ENCODE measurements around the gene PATE2.

PATE2 gene

DNA sequence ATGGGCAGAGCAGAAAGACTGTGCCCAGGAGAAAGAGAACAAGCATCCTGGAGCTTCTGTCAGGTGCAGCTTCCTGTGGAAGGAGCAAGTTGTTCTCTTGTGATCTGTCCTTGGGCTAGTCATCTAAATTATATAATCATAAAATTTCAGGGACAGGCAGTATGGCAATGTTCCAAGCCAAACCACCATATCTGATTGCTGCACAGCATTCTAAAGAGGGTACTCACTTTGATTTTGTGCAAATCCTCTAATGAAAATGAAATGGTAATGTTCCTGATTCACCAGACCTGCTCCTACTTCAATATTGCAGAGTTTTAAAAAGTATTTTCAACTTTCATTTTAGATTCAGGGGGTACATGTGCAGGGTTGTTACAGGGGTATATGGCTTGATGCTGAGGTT, at the start of gene PATE2:
Gene PATE2 (minus strand): TSS at position 101 of the 400 bp plus-strand sequence. CDS start 55 bp downstream, at position 46.
- DNase-seq, result no peak

DNA sequence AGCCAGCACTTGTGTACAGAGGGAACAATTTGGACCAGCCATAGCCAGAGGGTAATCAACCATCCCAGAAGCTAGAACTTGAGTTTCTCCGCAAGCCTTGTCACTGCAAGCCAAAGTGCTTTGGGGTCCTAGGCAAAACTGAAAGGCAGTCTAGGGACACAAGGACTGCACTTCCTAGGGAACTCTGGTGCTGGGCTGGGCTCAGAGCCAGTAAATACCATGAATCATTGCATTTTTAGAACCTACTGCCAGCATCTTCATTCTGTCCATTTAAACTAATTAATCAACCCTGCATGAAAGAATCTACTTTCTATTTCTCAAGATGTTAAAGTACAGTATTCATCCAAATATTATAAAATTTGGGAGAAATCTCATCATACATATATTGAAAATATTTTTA, 29.3 kb upstream of the PATE2 start:
- no peak for DNase-seq

DNA sequence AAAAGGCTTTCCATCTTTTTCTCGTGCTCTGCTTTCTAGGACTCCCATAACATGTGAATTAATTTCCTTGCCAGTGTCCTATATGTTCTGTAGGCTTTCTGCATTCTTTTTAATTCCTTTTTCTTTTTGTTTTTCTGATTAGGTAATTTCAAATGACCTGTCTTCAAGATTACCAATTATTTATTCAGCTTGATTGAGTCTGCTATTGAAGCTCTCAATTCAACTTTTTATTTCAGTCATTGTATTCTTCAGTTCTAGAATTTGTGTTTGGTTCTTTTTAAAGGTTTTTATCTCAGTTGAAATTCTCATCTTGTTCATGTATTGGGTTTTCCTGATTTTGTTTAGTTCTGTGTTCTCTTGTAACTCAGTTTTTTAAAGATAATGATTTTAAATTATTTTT, 23.8 kb upstream of the PATE2 start:
- no peak for DNase-seq

DNA sequence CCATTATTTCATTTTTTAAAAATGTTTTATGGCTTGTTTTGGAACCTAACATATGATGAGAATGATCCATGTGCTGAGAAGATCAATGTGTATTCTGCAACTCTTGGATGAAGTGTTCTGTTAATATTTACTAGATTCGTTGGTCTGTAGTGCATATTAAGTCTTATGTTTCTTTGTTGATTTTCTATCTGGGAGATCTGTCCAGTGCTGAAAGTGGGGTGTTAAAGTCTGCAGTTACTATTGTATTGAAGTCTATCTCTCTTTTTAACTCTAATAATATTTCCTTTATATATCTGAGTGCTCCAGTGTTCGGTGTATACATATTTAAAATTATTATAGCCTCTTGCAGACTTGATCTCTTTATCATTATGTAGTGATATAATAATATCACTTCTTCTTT, 21.2 kb upstream of the PATE2 start:
- no peak for DNase-seq

DNA sequence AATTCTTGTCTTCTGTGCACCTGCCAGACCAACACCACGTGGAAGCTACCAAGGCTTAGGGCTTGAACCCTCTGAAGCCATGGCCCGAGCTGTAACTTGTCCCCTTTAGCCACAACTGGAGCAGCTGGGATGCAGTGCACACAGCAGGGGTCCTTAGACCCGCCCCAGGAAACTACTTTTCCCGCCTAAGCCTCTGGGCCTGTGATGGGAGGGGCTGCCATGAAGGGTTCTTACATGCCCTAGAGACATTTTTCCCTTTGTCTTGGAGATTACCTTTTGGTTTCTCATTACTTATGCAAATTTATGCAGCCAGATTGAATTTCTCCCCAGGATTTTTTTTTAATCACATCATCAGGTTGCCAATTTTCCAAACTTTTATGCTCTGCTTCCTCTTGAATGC, 19.0 kb upstream of the PATE2 start:
- no peak for DNase-seq

DNA sequence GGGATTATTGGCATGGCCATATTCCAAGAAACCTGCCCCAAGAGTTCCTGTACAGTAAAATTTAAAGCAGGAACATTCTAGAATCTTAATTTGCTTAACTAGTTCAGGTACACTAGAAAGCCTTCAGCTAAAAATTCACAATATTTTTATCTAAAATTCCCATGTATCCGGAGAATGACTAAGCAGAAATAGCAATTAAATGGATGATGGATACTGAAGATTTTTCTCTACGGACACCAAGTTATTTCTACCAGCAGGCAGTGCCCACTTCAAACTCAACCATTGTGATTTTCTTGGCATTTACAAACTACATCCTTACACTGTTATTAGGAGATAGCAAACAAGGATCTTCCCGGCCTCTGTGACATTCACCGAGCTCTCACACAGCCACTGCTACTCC, 12.2 kb upstream of the PATE2 start:
- no peak for DNase-seq

DNA sequence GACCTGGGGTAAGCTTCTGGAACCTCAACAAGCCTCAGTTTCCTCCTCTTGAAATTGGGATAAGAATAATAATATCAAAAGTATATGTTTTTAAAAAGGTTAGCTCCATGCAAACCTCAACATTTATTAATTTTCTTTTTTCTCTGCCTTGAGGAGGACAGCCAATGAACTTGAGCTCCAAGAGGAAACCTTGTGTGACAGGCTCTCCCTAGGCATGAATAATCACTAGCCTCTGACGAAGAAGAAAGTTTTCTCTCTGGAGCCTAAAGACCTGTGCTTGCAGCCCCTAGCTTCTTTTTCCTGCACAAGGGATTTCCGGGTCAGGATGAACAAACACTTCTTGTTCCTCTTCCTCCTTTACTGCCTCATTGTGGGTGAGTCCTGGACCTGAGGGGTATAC, 9.2 kb upstream of the PATE2 start, which contains the start of gene PATE3:
Gene PATE3 (plus strand): TSS at position 301 of the 400 bp plus-strand sequence. CDS start 25 bp downstream, at position 326.
- DNase-seq, result no peak

DNA sequence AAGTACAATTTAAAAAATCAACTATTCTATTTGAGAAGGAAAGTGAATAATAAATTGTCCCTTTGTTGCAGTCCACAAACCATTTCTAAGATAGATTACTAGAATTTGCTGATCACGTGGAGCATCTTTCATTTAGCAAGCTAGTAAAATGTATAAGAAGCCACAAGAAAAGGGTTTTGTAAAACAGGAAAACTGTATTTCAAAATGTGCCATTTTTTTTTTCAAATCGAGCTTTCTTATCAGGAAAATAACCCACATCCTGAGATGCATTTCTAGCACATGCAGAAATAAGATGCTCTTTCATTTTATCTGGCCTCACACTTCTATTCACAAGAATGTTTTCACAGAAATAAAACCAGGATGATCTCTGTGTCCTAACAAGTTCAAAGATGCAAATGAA, 6.0 kb upstream of the PATE2 start:
- DNase-seq, result no peak

DNA sequence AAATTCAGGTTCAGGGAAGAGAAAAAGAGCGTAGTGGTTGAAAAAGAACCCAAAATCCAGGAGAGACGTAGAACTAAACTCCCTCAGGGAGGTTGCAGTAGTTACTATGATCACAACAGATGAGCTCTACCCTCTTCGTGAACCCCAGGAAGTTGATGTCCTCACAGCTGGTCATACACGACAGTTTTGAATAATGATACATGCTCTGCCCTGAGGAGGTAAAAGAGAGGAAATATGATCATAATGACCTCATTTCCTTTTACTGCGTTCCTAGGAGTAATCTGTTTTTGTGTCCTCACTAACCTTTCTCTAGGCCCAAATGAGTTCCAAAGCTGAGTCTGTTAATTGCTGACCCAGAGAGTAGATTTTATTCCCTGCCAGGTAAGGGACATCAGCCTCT, 1.3 kb downstream of the PATE2 start:
- no peak for DNase-seq

DNA sequence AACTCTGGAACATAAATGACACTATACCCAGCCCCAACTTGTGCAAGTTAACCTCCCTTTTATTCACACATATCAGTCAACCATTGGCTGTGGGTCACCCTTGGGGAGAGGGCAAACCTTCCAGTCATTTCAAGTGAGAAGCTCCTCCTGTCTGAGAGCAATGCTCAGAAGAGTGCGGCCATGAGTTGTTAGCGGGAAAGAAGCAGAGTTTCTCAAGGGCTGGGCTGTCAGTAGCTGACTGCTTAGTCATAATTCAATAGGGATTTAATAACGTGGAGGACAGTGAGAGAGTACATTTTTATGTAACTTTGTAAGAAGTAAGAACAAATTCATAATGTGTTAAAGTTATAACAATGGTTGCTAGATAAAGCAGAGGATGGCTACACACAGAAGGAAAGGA, 5.1 kb downstream of the PATE2 start:
- no peak for DNase-seq

DNA sequence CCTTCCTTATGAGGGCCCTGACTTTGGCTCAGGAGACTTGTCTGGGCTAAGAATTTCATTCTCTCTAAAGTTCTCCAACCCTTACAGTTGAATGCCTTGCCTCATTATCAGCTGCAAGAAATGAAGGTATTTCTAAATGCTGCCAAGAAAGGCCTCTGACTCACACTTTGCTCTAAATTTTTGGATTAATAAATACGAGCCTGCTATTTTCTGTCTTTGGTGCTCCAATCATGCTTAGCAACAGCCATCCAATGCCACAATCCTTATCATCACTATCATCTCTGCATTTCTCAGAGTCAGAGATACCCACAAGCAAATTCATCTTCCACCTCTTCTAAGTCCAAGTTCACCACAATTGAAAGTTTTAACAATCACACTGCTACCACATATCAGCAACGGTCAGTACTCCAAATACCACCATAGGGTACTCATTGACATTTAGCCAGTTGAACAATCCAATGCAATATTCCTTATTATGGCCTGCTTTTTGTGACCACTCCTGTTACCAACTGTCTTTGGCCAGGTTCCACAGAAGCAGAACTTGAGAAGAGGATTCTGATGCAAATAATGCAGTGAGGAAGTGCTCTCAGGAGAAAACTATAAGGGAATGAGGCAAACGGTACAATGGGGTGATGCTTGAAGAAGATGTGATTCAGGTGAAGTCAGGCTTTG, 5.7 kb downstream of the PATE2 start:
- DNase-seq, result no peak

DNA sequence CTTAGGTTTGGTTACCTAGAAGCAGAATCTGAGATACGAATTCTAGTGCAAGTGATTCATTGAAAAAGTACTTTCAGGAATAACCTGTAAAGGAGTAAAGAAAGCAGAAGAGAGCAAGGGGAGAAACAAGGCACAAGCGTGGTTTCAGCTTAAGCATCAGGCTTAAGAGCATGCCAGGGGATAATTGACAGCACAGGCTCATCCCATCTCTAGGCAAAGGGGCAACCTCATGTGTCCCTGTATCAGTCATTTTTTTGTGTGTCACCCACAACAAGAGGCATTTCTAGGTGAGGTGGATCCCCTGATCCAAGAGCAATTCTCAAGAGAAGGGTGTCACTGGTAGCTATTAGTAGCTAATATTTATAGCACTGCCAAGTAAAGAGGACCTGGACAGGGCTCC, 8.0 kb downstream of the PATE2 start:
- DNase-seq, result no peak

DNA sequence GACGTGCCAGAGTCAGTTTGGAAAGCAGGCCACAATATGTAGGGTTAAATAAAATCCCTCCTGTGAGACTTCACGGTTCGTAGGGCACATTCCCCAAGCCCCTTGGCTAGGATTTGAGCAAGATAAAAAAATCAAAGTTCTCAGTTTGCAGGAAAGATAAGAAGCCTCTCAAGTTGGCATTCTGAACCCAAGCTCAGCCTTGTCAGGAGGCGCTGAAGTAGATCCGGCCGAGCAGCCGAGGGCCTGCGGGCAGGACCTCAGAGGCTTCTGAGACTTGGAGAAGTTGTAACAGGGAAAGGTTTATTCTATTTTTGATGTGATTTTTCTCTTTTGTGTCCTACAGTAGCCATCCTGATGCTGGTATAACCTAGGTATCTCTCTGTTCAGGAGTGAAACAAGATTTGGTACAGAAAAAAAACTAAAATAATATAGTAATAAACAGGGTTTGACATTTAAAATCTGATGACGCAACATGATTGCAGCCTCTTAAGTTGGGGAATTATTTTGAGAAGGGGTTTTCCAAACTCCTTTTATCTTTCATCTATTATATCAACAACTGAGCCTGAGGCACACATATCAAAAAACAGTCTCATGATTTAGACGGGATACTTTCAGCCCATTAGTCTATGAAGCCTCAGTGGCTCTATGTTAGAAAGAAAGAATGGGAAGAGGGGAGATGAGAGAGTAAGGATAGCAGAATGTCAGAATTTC, 10.1 kb downstream of the PATE2 start:
- DNase-seq, result no peak

DNA sequence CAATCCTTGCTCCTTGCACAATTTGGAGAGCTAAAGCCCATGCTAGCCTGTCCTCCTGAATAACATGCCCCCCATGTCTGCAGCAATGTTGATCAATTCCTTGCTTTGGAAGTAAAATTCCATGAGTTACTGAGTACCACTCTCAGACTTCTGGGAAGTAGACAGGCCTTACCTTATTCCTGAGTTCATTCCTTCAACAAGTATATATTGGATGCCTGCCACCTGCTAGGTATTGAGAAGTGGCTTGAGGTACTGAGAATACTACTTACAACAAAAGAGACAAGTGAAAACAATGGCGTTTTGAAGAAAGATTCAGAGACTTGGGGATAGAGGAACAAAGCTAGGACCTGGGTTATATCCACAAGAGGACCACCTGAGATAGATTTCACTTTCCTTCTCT, 12.4 kb downstream of the PATE2 start:
- DNase-seq, result no peak

DNA sequence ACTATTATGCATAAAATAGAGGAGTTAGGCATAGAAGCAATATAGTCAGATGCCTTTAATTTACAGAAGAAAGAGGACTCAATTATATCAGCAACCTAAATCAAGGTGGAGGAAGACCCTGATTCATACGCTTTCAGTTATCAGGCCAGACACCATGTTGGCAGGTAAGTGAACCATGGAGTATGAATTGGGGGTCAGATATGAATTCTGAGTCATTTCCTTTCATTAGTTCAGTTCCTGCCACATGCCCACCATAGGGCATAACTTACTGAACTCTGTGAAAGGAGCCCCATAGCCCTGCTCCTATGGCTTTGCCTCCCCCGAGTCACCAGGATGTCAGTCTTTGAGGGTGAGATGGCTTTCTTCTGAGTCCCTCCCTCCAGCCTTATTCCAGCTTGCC, 15.1 kb downstream of the PATE2 start:
- DNase-seq, result no peak

DNA sequence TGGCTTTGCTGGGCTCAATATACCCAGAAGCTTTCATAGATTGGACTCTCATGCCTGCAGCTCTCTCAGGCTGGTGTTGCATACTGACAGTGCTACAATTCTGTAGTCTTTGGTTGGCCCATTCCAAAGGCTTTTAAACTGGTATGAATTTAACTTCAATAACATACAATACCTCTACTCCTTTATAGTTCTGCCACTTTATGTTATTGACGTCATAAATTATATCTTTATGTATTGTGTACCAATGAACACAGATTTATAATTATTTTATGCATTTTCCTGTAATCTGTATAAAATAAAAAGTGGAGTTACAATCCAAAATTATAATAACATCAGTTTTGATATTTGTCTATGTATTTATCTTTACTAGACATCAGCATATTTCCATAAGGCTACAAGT, 16.2 kb downstream of the PATE2 start:
- DNase-seq, result no peak

DNA sequence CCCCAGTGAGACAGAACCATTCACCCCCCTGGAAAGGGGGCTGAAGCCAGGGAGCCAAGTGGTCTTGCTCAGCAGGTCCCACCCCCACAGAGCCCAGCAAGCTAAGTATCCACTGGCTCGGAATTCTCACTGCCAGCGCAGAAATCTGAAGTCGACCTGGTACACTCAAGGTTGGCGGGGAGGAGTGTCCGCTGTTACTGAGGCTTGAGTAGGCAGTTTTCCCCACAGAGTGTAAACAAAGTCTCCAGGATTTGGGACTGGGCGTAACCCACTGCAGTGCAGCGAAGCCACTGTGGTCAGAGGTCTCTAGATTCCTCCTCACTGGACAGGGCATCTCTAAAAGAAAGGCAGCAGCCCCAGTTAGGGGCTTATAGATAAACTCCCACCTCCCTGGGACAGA, 22.6 kb downstream of the PATE2 start:
- DNase-seq, result no peak

DNA sequence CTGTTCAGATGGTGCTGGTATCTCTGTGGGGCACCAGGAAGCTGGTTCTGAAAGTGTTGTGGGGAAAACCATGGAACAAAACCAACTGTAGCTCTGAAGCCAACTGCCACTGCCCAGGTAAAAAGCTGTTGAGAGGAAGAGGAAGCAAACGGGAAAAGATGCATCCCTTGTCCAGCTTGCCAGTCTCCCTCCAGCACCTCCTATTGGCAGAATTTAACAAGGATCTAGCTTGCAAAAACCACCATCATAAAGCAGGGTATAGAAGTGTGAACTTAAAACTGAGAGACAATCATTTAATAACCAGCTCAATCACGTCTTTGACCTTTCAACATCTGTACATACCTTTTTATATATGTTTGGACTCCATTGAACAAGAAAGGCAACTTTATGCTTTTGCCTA, 28.0 kb downstream of the PATE2 start:
- no peak for DNase-seq

DNA sequence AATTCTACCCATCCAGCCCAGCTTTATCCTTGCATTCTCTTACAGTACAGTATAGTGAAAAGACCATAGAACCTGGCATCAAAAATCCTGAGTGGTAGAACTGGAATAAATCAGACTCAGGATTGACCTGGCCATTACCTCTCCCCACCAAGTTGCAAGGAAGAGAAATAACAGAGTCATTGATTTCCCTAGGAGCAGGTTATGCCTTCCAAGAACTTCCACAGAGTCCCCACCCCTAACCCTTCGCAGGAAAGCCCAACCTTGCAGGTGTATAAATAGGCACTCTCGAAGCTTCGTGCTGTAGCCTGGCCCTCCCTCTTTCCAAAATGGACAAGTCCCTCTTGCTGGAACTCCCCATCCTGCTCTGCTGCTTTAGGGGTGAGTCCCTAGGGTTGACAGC, 32.6 kb downstream of the PATE2 start, which contains the start of gene PATE1:
Gene PATE1 (plus strand): TSS at position 301 of the 400 bp plus-strand sequence. CDS start 26 bp downstream, at position 327.
- no peak for DNase-seq

DNA sequence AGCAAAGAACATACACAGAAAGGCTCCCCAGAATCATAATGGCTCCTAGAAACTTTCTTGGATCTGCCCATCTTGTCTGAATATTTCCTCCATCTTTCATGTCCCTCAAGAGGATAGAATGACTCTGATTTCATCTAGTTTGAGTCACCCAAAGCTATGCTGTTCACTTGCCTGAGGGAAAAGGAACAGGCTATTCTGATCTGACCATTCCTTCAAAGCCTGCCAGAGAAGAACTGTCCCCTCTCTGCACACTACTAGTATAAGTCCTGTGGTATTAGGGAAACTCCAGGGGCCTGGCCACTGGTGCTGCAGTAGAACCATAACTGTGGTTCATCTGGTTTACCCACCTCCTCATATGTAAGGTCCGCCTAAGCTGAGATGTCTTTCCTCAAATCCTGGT, 34.9 kb downstream of the PATE2 start:
- DNase-seq, result no peak

DNA sequence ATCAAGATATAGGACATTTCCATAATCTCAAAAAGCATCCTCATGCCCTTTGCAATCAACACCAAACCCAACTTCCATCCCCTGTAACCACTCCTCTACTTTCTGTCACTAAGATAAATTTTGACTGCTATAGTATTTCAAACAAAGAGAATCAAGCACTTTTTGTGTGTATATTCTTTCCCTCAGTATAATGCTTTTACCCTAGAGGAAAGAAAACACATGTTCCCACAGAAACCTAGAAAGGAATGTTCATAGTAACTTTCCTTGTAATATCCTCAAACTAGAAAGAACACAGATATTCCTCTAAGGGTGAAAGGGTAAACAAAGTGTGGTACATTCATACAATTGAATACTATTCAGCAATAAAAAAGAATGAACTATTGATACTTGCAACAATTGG, 38.0 kb downstream of the PATE2 start:
- DNase-seq, result no peak

DNA sequence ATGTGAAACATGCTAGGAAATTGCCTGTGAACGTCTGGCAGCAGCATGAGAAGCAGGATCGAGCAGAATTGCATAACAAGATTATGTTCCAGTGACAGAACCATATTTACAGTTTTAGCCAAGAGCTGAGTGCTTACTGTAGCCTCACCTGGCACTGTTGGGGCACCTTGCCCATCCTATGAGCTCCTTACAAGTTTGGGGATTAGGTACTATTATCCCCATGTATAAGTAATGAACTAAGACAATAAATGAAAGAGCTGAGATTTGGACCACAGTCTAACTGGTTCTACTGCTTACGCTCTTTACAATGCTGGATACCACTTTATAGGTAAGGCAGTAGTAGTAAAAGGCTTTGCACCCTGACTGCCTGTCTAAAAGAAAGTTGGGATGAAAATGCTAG, 49.7 kb downstream of the PATE2 start:
- no peak for DNase-seq

All from activated CD4-positive, alpha-beta T cell treated with anti-CD3 and anti-CD28 coated beads, Interleukin-2, Interleukin-6, amounts not matched to agents 100 ng/mL and 50 ng/mL, durations not matched to agents 16 hours and 8 hours (primary cell).